ENCODE results near the gene NRF1.
A peak's percentile ranks its signal among the peaks of the same experiment; 100 is the strongest.
"Not testable (repeated sequence)": the region's sequence is repeated elsewhere in the genome, so short reads cannot be mapped to it uniquely, and the experiment has no call there.

NRF1 gene

GRCh38 chr7:129611246-129612111, at the start of gene NRF1:
Gene NRF1 (plus strand): TSS chr7:129611720. CDS start chr7:129657352, 45,632 bp downstream.
- no peak for DNase-seq (ENCODE audit: low read depth)

- DNase-seq (ENCODE audit: low read depth), result not testable (repeated sequence)
These were observed 45.2 kb upstream of the NRF1 start for GRCh38 chr7:129566323-129566722.

- no peak for DNase-seq (ENCODE audit: low read depth)
These were observed 44.1 kb upstream of the NRF1 start for GRCh38 chr7:129567377-129567776.

- DNase-seq (ENCODE audit: low read depth), result no peak
These were observed 43.3 kb upstream of the NRF1 start for GRCh38 chr7:129568240-129568639.

GRCh38 chr7:129569326-129569725, 42.2 kb upstream of the NRF1 start:
- peak; percentile 23 for DNase-seq (ENCODE audit: low read depth)

- peak; percentile 82 for DNase-seq (ENCODE audit: low read depth)
These were observed 41.7 kb upstream of the NRF1 start for GRCh38 chr7:129569811-129570215.

- DNase-seq (ENCODE audit: low read depth), result no peak
These were observed 40.3 kb upstream of the NRF1 start for GRCh38 chr7:129571201-129571600.

- DNase-seq (ENCODE audit: low read depth), result no peak
These were observed 39.3 kb upstream of the NRF1 start for GRCh38 chr7:129572205-129572604.

GRCh38 chr7:129574487-129574886, 37.0 kb upstream of the NRF1 start:
- no peak for DNase-seq (ENCODE audit: low read depth)

GRCh38 chr7:129575699-129576098, 35.8 kb upstream of the NRF1 start:
- DNase-seq (ENCODE audit: low read depth), result no peak

GRCh38 chr7:129576138-129576537, 35.4 kb upstream of the NRF1 start:
- DNase-seq (ENCODE audit: low read depth), result no peak

GRCh38 chr7:129578829-129579228, 32.7 kb upstream of the NRF1 start:
- no peak for DNase-seq (ENCODE audit: low read depth)

GRCh38 chr7:129586179-129586578, 25.3 kb upstream of the NRF1 start:
- DNase-seq (ENCODE audit: low read depth), result not testable (repeated sequence)

GRCh38 chr7:129588268-129588667, 23.3 kb upstream of the NRF1 start:
- no peak for DNase-seq (ENCODE audit: low read depth)

GRCh38 chr7:129591868-129592267, 19.7 kb upstream of the NRF1 start:
- DNase-seq (ENCODE audit: low read depth), result no peak

- DNase-seq (ENCODE audit: low read depth), result not testable (repeated sequence)
These were observed 15.1 kb upstream of the NRF1 start for GRCh38 chr7:129596386-129596785.

- DNase-seq (ENCODE audit: low read depth), result no peak
These were observed 13.8 kb upstream of the NRF1 start for GRCh38 chr7:129597672-129598071.

- no peak for DNase-seq (ENCODE audit: low read depth)
These were observed 12.3 kb upstream of the NRF1 start for GRCh38 chr7:129599174-129599573.

GRCh38 chr7:129603594-129603993, 7.9 kb upstream of the NRF1 start:
- not testable (repeated sequence) for DNase-seq (ENCODE audit: low read depth)

GRCh38 chr7:129604021-129604420, 7.5 kb upstream of the NRF1 start:
- DNase-seq (ENCODE audit: low read depth), result not testable (repeated sequence)

- no peak for DNase-seq (ENCODE audit: low read depth)
These were observed 6.6 kb upstream of the NRF1 start for GRCh38 chr7:129604713-129605437.

- no peak for DNase-seq (ENCODE audit: low read depth)
These were observed 5.4 kb upstream of the NRF1 start for GRCh38 chr7:129605960-129606614.

GRCh38 chr7:129606803-129607202, 4.7 kb upstream of the NRF1 start:
- no peak for DNase-seq (ENCODE audit: low read depth)
